ENCODE measurements around the gene POU2F3. TPM values are rescaled to one million over a fixed set of nuclear protein-coding genes. Genes with fewer than 3 reads are reported as not detected.

POU2F3 gene
- total RNA-seq (0.15 TPM in 1 of 2 replicates, not detected in the other), polyA plus RNA-seq (0.40 TPM in 1 of 2 replicates, not detected in the other)

GRCh38 chr11:120239713-120240640, at the start of gene POU2F3:
Gene POU2F3 (plus strand): TSS chr11:120240140. CDS start chr11:120240344, 204 bp downstream.
- TF ChIP-seq CTCF (IDR thresholded peaks at IDR 0.05; ENCODE audit: low read depth, low read length), result peak; percentile 27
- H3K27ac ChIP-seq, result no peak within 1 kb of the TSS
- no peaks in the 10 kb centered on the region for H3K9me3 ChIP-seq (ENCODE audit: low read depth)
- peaks cover 74% of the 10 kb centered on the region for H3K27me3 ChIP-seq
- peak in 1 of 2 donors; percentile 49 for DNase-seq (ENCODE audit: low read depth in 1 of 2, low spot score in 1 of 2)
- peak within 1 kb of the TSS; percentile 25 for H3K4me3 ChIP-seq
- no peaks in the 10 kb centered on the region for H3K4me1 ChIP-seq (ENCODE audit: low read depth)
- H3K36me3 ChIP-seq, result no peaks in the 10 kb centered on the region

GRCh38 chr11:120191058-120191457, 48.9 kb upstream of the POU2F3 start:
- no peak overlapping the region for H3K4me3 ChIP-seq
- no peak for DNase-seq (ENCODE audit: low read depth in 1 of 2, low spot score in 1 of 2)
- H3K27me3 ChIP-seq, result peaks cover 6% of the 10 kb centered on the region
- no peak overlapping the region for H3K27ac ChIP-seq
- no peaks in the 10 kb centered on the region for H3K36me3 ChIP-seq
- no peaks in the 10 kb centered on the region for H3K9me3 ChIP-seq (ENCODE audit: low read depth)
- no peaks in the 10 kb centered on the region for H3K4me1 ChIP-seq (ENCODE audit: low read depth)
- no peak for TF ChIP-seq CTCF (IDR thresholded peaks at IDR 0.05; ENCODE audit: low read depth, low read length)

DNA sequence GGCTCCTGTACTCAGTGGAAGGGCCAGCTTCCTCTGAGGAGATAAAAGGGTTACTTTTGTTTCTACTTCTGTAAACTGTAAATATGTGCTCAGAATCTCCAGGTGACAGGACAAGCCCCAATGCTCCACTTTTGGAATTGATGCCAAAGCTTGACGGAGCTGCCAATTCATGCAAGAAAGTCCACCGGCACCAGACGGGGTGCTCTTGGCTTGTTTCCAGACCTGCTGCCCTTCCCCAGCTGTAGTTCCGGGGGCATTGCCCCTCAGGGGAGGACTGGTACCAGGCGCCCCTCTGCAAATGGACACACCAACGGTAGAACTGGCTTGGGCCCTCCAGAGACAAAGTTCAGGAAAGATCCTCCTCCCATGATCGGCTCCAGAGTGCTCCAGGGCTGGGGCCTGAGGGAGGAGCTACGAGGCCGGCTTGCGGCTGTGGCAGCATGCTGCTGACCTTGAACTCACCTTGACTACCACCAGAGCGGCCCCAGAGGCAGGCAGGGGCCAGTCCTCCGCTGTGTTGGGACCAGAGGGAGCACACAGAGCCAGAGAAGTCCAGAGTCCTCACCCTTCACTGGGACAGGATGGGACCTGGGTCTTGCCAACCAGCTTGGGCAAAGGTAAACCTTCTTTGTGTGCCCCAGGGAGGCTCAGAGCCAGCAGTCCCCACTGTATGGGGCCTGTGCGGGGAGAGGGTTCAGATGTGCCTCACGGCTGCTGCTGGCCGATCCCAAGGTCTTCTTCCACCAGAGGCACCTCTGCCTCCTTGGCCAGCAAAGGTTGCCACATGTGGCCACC, 46.9 kb upstream of the POU2F3 start:
- Histone ChIP-seq H3K4me3 (no peak overlapping the region), H3K27ac (no peak overlapping the region), H3K36me3 (no peaks in the 10 kb centered on the region), H3K9me3 (ENCODE audit: low read depth) (no peaks in the 10 kb centered on the region), H3K4me1 (ENCODE audit: low read depth) (no peaks in the 10 kb centered on the region), H3K27me3 (peaks cover 10% of the 10 kb centered on the region)
- TF ChIP-seq CTCF (IDR thresholded peaks at IDR 0.05; ENCODE audit: low read depth, low read length), result no peak
- DNase-seq (ENCODE audit: low read depth in 1 of 2, low spot score in 1 of 2), result no peak

- Histone ChIP-seq H3K27ac (no peak overlapping the region), H3K9me3 (ENCODE audit: low read depth) (no peaks in the 10 kb centered on the region), H3K4me1 (ENCODE audit: low read depth) (no peaks in the 10 kb centered on the region), H3K36me3 (no peaks in the 10 kb centered on the region), H3K4me3 (no peak overlapping the region), H3K27me3 (peaks cover 13% of the 10 kb centered on the region)
- TF ChIP-seq CTCF (IDR thresholded peaks at IDR 0.05; ENCODE audit: low read depth, low read length), result no peak
- no peak for DNase-seq (ENCODE audit: low read depth in 1 of 2, low spot score in 1 of 2)
Measured at GRCh38 chr11:120194166-120194565, 45.8 kb upstream of the POU2F3 start.

- H3K27me3 ChIP-seq, result peaks cover 24% of the 10 kb centered on the region
- H3K36me3 ChIP-seq, result no peaks in the 10 kb centered on the region
- H3K4me3 ChIP-seq, result no peak overlapping the region
- no peak overlapping the region for H3K27ac ChIP-seq
- TF ChIP-seq CTCF (IDR thresholded peaks at IDR 0.05; ENCODE audit: low read depth, low read length), result no peak
- H3K9me3 ChIP-seq (ENCODE audit: low read depth), result no peaks in the 10 kb centered on the region
- no peaks in the 10 kb centered on the region for H3K4me1 ChIP-seq (ENCODE audit: low read depth)
- no peak for DNase-seq (ENCODE audit: low read depth in 1 of 2, low spot score in 1 of 2)
Measured at GRCh38 chr11:120195601-120196320, 44.2 kb upstream of the POU2F3 start.
